GM12872 (cell line): ENCODE data around the gene NR1D2.

Source experiments
- CTCF ChIP-seq: IDR thresholded peaks from 3 replicates; pipeline ENCODE4 v1.5.1; 2011; ENCODE audit warnings: low read depth, mild to moderate bottlenecking, low read length, moderate library complexity; ENCODE audit not compliant: insufficient read depth

Gene NR1D2

GRCh38 chr3:23949784-23950183 is 4.7 kb downstream of the NR1D2 start:
- no peak for TF ChIP-seq CTCF

- no peak for TF ChIP-seq CTCF
These were observed 5.2 kb downstream of the NR1D2 start for GRCh38 chr3:23950293-23950692.

GRCh38 chr3:23952646-23953045 is 7.6 kb downstream of the NR1D2 start:
- TF ChIP-seq CTCF, result no peak

- no peak for TF ChIP-seq CTCF
These were observed 8.4 kb downstream of the NR1D2 start for GRCh38 chr3:23953523-23953922.

GRCh38 chr3:23954144-23954543 is 9.1 kb downstream of the NR1D2 start:
- no peak for TF ChIP-seq CTCF

GRCh38 chr3:23956701-23957100 is 11.6 kb downstream of the NR1D2 start:
- TF ChIP-seq CTCF, result no peak

- no peak for TF ChIP-seq CTCF
These were observed 14.2 kb downstream of the NR1D2 start for GRCh38 chr3:23959135-23959900.
